ENCODE data around the gene PLK5. TPM values are rescaled to one million over a fixed set of nuclear protein-coding genes. Genes with fewer than 3 reads are reported as not detected.

The PLK5 gene
- total RNA-seq, 1 donor: not detected

GRCh38 chr19:1574354-1575136, 50.7 kb downstream of the PLK5 start:
- no peak for DNase-seq (ENCODE audit: low read depth in 2 of 3, low spot score in 2 of 3)

GRCh38 chr19:1575323-1576241, 51.7 kb downstream of the PLK5 start:
- no peak for DNase-seq (ENCODE audit: low read depth in 2 of 3, low spot score in 2 of 3)

GRCh38 chr19:1576242-1577089, 52.6 kb downstream of the PLK5 start:
- no peak for DNase-seq (ENCODE audit: low read depth in 2 of 3, low spot score in 2 of 3)

- no peak for DNase-seq (ENCODE audit: low read depth in 2 of 3, low spot score in 2 of 3)
Measured at GRCh38 chr19:1577090-1577928, 53.4 kb downstream of the PLK5 start.

- no peak for DNase-seq (ENCODE audit: low read depth in 2 of 3, low spot score in 2 of 3)
Measured at GRCh38 chr19:1577929-1578618, 54.2 kb downstream of the PLK5 start.

GRCh38 chr19:1579222-1579621, 55.3 kb downstream of the PLK5 start:
- no peak for DNase-seq (ENCODE audit: low read depth in 2 of 3, low spot score in 2 of 3)

GRCh38 chr19:1580382-1580781, 56.5 kb downstream of the PLK5 start:
- DNase-seq (ENCODE audit: low read depth in 2 of 3, low spot score in 2 of 3): no peak

- no peak for DNase-seq (ENCODE audit: low read depth in 2 of 3, low spot score in 2 of 3)
Measured at GRCh38 chr19:1580957-1581356, 57.1 kb downstream of the PLK5 start.

GRCh38 chr19:1582201-1582600, 58.3 kb downstream of the PLK5 start:
- DNase-seq (ENCODE audit: low read depth in 2 of 3, low spot score in 2 of 3): no peak

GRCh38 chr19:1584500-1585242, 60.8 kb downstream of the PLK5 start:
- no peak for DNase-seq (ENCODE audit: low read depth in 2 of 3, low spot score in 2 of 3)

GRCh38 chr19:1585243-1585580, 61.3 kb downstream of the PLK5 start:
- no peak for DNase-seq (ENCODE audit: low read depth in 2 of 3, low spot score in 2 of 3)

Small RNAs within 50 kb of the gene (small RNA-seq; reads per million reads assigned to genes)
- not detected for gene AC005943.2
- gene RN7SL477P: not detected

Other genes starting within 250 kb of the PLK5 start
- 30.7 TPM for gene FAM174C, start 248.5 kb upstream of the PLK5 start, total RNA-seq
- not detected for gene EFNA2, start 238.2 kb upstream of the PLK5 start, total RNA-seq
- 121 TPM for gene NDUFS7, start 140.2 kb upstream of the PLK5 start, total RNA-seq
- 32.0 TPM for gene GAMT, start 122.5 kb upstream of the PLK5 start, total RNA-seq
- 46.9 TPM for gene DAZAP1, start 116.5 kb upstream of the PLK5 start, total RNA-seq
- 2,062 TPM for gene RPS15, start 85.7 kb upstream of the PLK5 start, total RNA-seq
- gene APC2, start 74.0 kb upstream of the PLK5 start, total RNA-seq: 0.27 TPM
- gene C19orf25, start 44.9 kb upstream of the PLK5 start, total RNA-seq: 37.7 TPM
- 11.6 TPM for gene PCSK4, start 33.7 kb upstream of the PLK5 start, total RNA-seq
- gene REEP6, start 32.9 kb upstream of the PLK5 start, total RNA-seq: 3.2 TPM
- gene ADAMTSL5, start 11.1 kb upstream of the PLK5 start, total RNA-seq: not detected
- 4.8 TPM for gene MEX3D, start 44.2 kb downstream of the PLK5 start, total RNA-seq
- gene MBD3, start 68.8 kb downstream of the PLK5 start, total RNA-seq: 80.2 TPM
- 36.9 TPM for gene UQCR11, start 81.4 kb downstream of the PLK5 start, total RNA-seq
- 151 TPM for gene TCF3, start 128.5 kb downstream of the PLK5 start, total RNA-seq
- not detected for gene ONECUT3, start 229.4 kb downstream of the PLK5 start, total RNA-seq